PC-3 (cell line): ENCODE measurements around the gene NDUFAF2. TPM values are rescaled to one million over a fixed set of nuclear protein-coding genes. Genes with fewer than 3 reads are reported as not detected.

ENCODE experiments used
- ATAC-seq: fragments of 200-7000 bp; cut with Tn5 transposase; 2 replicates; pipeline ENCODE4 v1.9.1; 2020; ENCODE audit warnings: mild to moderate bottlenecking, moderate library complexity
- Bru-seq: library from RNA; stranded (reverse); fragments of 400-500 nt; gene quantifications from one replicate; lab custom pipeline; 2021; lab: Mats Ljungman, UMichigan
- BruChase-seq, 2 experiments: library from RNA; stranded (reverse); fragments of 400-500 nt; gene quantifications; one replicate each; lab custom pipeline; 2021; lab: Mats Ljungman, UMichigan
- BruUV-seq: library from RNA; stranded (reverse); fragments of 400-500 nt; replicated peaks from 2 replicates; lab custom pipeline; 2021; lab: Mats Ljungman, UMichigan
- CTCF ChIA-PET: fragments of 300-600 bp; sonication (Branson Sonifier 250); formaldehyde crosslinking; loops from one replicate; lab custom pipeline; 2022; ENCODE audit warnings: antibody characterized with exemption; lab: Charles Lee
- POLR2A ChIA-PET: fragments of 300-600 bp; sonication (Branson Sonifier 250); formaldehyde crosslinking; loops from one replicate; lab custom pipeline; 2022; ENCODE audit warnings: antibody characterized with exemption; ENCODE audit not compliant: unreplicated experiment; lab: Charles Lee
- DNase-seq: peaks from one replicate; pipeline ENCODE4 v3.0.0-alpha.2; 2015
- H2AFZ ChIP-seq: fragments of 300-600 bp; sonication (generic); 2 replicates; pipeline ENCODE4 v1.6.0; 2016; ENCODE audit warnings: antibody characterized with exemption, low read length
- H3F3A ChIP-seq: fragments of 300-600 bp; sonication (generic); one replicate; pipeline ENCODE4 v1.6.0; 2017; ENCODE audit warnings: antibody characterized with exemption, low read length, control low read depth, mild to moderate bottlenecking; ENCODE audit not compliant: unreplicated experiment
- H3K27ac ChIP-seq: fragments of 300-600 bp; sonication (generic); 2 replicates; pipeline ENCODE4 v1.5.1; 2016; ENCODE audit warnings: mild to moderate bottlenecking, low read length
- H3K27me3 ChIP-seq: fragments of 300-600 bp; sonication (generic); 2 replicates; pipeline ENCODE4 v1.6.1; 2016; ENCODE audit warnings: low read length, mixed read lengths
- H3K36me3 ChIP-seq: fragments of 300-600 bp; sonication (generic); 2 replicates; pipeline ENCODE4 v1.6.1; 2016; ENCODE audit warnings: low read depth, mixed run types, low read length, mixed read lengths
- H3K4me1 ChIP-seq: fragments of 300-600 bp; sonication (generic); 2 replicates; pipeline ENCODE4 v1.5.1; 2016; ENCODE audit warnings: low read length; ENCODE audit not compliant: insufficient read depth
- H3K4me2 ChIP-seq: fragments of 300-600 bp; sonication (generic); 2 replicates; pipeline ENCODE4 v1.6.0; 2016; ENCODE audit warnings: low read length
- H3K4me3 ChIP-seq: fragments of 300-600 bp; sonication (generic); 2 replicates; pipeline ENCODE4 v1.5.1; 2016; ENCODE audit warnings: mild to moderate bottlenecking, low read length, mixed read lengths
- H3K79me2 ChIP-seq: fragments of 300-600 bp; sonication (generic); 2 replicates; pipeline ENCODE4 v1.6.1; 2017; ENCODE audit warnings: low read length, mixed read lengths
- H3K9ac ChIP-seq: fragments of 300-600 bp; sonication (generic); 2 replicates; pipeline ENCODE4 v1.6.0; 2016; ENCODE audit warnings: mild to moderate bottlenecking, low read length
- H3K9me2 ChIP-seq: fragments of 300-600 bp; sonication (generic); replicated peaks from 2 replicates; pipeline ENCODE4 v1.6.1; 2016; ENCODE audit warnings: mixed run types, low read length, mixed read lengths
- H3K9me3 ChIP-seq: fragments of 300-600 bp; sonication (generic); 2 replicates; pipeline ENCODE4 v1.6.1; 2016; ENCODE audit warnings: low read length, mixed read lengths
- H4K20me1 ChIP-seq: fragments of 300-600 bp; sonication (generic); 2 replicates; pipeline ENCODE4 v1.6.1; 2016; ENCODE audit warnings: low read length, mixed read lengths
- CTCF ChIP-seq: fragments of 300-600 bp; sonication (generic); conservative IDR thresholded peaks from 2 replicates; pipeline ENCODE4 v1.5.1; 2017; ENCODE audit warnings: antibody characterized with exemption, low read depth, mild to moderate bottlenecking, low read length
- EZH2 ChIP-seq: fragments of 300-600 bp; sonication (generic); IDR thresholded peaks from one replicate; pipeline ENCODE4 v1.6.1; 2017; ENCODE audit warnings: antibody characterized with exemption, mild to moderate bottlenecking, low read length; ENCODE audit not compliant: unreplicated experiment
- EZH2phosphoT487 ChIP-seq: fragments of 300-600 bp; sonication (generic); IDR thresholded peaks from 2 replicates; pipeline ENCODE4 v1.6.1; 2018; ENCODE audit warnings: mild to moderate bottlenecking, antibody characterized with exemption, low read length, borderline replicate concordance
- intact Hi-C: fragments of 100-400 bp; cut with micrococcal nuclease; formaldehyde crosslinking; loops from 2 replicates; pipeline ENCODE4 v1.9.0; 2023
- long read RNA-seq: library from polyadenylated mRNA; unstranded; transcript quantifications from one replicate; pipeline ENCODE4 v2.0.0, GENCODE V29; 2021; ENCODE audit not compliant: unreplicated experiment
- total RNA-seq: library from RNA; depleted of rRNA; stranded (reverse); fragments of >200 nt; gene quantifications from 2 replicates; pipeline ENCODE4 v1.2.3, GENCODE V29; 2014; rRNA removed

Gene NDUFAF2
- total RNA-seq, result 39.3 and 41.9 TPM in 2 replicates
- percentile 72 among the genes with signal in this experiment for Bru-seq, nascent RNA
- percentile 48 among the genes with signal in this experiment for BruChase-seq, experiment 1, labeled RNA remaining after a 6-hour chase
- percentile 60 among the genes with signal in this experiment for BruChase-seq, experiment 2, labeled RNA remaining after a 2-hour chase
- long read RNA-seq, transcript NDUFAF2-201 (4 exons, 719 nt), result major isoform, 24 of 51 reads
- long read RNA-seq, partial matches to known transcripts, result 16 of 51 reads
- long read RNA-seq, other reads (novel, unspliced or antisense), result 9 of 51 reads

GRCh38 chr5:60944904-60945812, at the start of gene NDUFAF2, which contains the start of gene ERCC8:
Gene NDUFAF2, plus strand, starts transcription at chr5:60945205. Its CDS starts 51 bp downstream, at chr5:60945256.
Gene ERCC8, minus strand, starts transcription at chr5:60945070. Its CDS starts 62 bp downstream, at chr5:60945008.
- Histone ChIP-seq H3K36me3 (no peaks in the 10 kb centered on the region), H3K4me2 (peak within 1 kb of the TSS; percentile 86), H3K4me1 (peaks cover 12% of the 10 kb centered on the region; the same call in 1 of the 2 replicates), H3K27ac (peak within 1 kb of the TSS; percentile 45), H3K9ac (peak within 1 kb of the TSS; percentile 81), H3K9me2 (no peaks in the 10 kb centered on the region), H3K79me2 (peaks cover 94% of the 10 kb centered on the region), H4K20me1 (peaks cover 6% of the 10 kb centered on the region; the same call in 1 of the 2 replicates), H3K27me3 (no peaks in the 10 kb centered on the region), H2AFZ (peak within 1 kb of the TSS; percentile 87), H3K4me3 (peak within 1 kb of the TSS; percentile 78), H3F3A (no peaks in the 10 kb centered on the region), H3K9me3 (no peaks in the 10 kb centered on the region)
- BruUV-seq, result TSS peak; percentile 65
- TF ChIP-seq EZH2 (no peak), CTCF (no peak), EZH2phosphoT487 (no peak)
- CTCF ChIA-PET, result no interaction called here
- DNase-seq (peak; percentile 79), ATAC-seq (peak; percentile 94)
- POLR2A ChIA-PET, result interaction anchor here (0.8 to 1.0 kb wide), 4 partner anchors 8 to 387 kb away, joined by 3 to 7 read pairs (median 4); no protein-coding TSS in a partner anchor
- intact Hi-C loops, result loop anchor here (2.0 to 5.0 kb wide), 3 partner anchors 217 to 386 kb away; partner anchors contain the start of gene SMIM15

- no peaks in the 10 kb centered on the region for H3K36me3 ChIP-seq
- no peaks in the 10 kb centered on the region for H3K9me3 ChIP-seq
- no peak overlapping the region for H3K4me2 ChIP-seq
- no peaks in the 10 kb centered on the region for H3K27me3 ChIP-seq
- intact Hi-C loops, result no loop called here
- no peak for TF ChIP-seq CTCF
- TF ChIP-seq EZH2phosphoT487, result no peak
- no peak for TF ChIP-seq EZH2
- DNase-seq (no peak), ATAC-seq (no peak)
- H3F3A ChIP-seq, result no peaks in the 10 kb centered on the region
- H3K9me2 ChIP-seq, result no peaks in the 10 kb centered on the region
- H3K27ac ChIP-seq, result no peak overlapping the region
- ChIA-PET CTCF (interaction anchor here (0.6 kb wide), 1 partner anchor 598 kb away, joined by 3 read pairs; no protein-coding TSS in a partner anchor), POLR2A (no interaction called here)
- no peaks in the 10 kb centered on the region for H3K79me2 ChIP-seq
- H3K4me3 ChIP-seq, result no peak overlapping the region
- BruUV-seq, result no TSS peak
- no peak overlapping the region for H2AFZ ChIP-seq
- no peaks in the 10 kb centered on the region for H3K4me1 ChIP-seq
- H3K9ac ChIP-seq, result no peak overlapping the region
- H4K20me1 ChIP-seq, result no peaks in the 10 kb centered on the region
Measured at GRCh38 chr5:60896991-60897390, 48.0 kb upstream of the NDUFAF2 start.
